Heart right ventricle (tissue), 16 donors: ENCODE results near the gene RECK. TPM values are rescaled to one million over a fixed set of nuclear protein-coding genes. Genes with fewer than 3 reads are reported as not detected.
"Not testable (repeated sequence)": the region's sequence is repeated elsewhere in the genome, so short reads cannot be mapped to it uniquely, and the experiment has no call there.

Source experiments
- ATAC-seq, 8 donors: fragments of 200-7000 bp; cut with Tn5 transposase; one replicate each; pipeline ENCODE4 v1.9.1; 2020; ENCODE audit warnings: mild to moderate bottlenecking in 8 of 8, moderate library complexity in 8 of 8, moderate number of reproducible peaks in 1 of 8
- DNase-seq, 2 donors: peaks; one replicate each; pipeline ENCODE4 v3.0.0-alpha.2; 2020
- H3K27ac ChIP-seq, 10 donors: fragments of 200-600 bp; sonication (generic) in 2 of 10; one replicate each; pipeline versions ENCODE4 v1.5.0 to v1.8.0; 2020 to 2022; ENCODE audit warnings: mild to moderate bottlenecking in 3 of 10
- H3K27me3 ChIP-seq, 7 donors: fragments of 200-600 bp; one replicate each; pipeline ENCODE4 v1.8.0; 2021 to 2022; ENCODE audit warnings: mild to moderate bottlenecking in 2 of 7
- H3K36me3 ChIP-seq, 9 donors: fragments of 200-600 bp; sonication (generic) in 1 of 9; one replicate each; pipeline versions ENCODE4 v1.5.0 to v1.8.0; 2020 to 2022; ENCODE audit warnings: mild to moderate bottlenecking in 2 of 9
- H3K4me1 ChIP-seq, 9 donors: fragments of 200-600 bp; sonication (generic) in 1 of 9; one replicate each; pipeline versions ENCODE4 v1.5.0 to v1.8.0; 2020 to 2022; ENCODE audit warnings: mild to moderate bottlenecking in 4 of 9
- H3K4me3 ChIP-seq, 10 donors: fragments of 200-600 bp; sonication (generic) in 2 of 10; one replicate each; pipeline versions ENCODE4 v1.5.0 to v1.8.0; 2020 to 2022; ENCODE audit warnings: mild to moderate bottlenecking in 7 of 10, moderate library complexity in 2 of 10
- H3K9me3 ChIP-seq, 11 donors: fragments of 200-600 bp in 10 of 11; sonication (generic) in 2 of 11; one replicate each; pipeline versions ENCODE4 v1.5.0 to v1.8.0; 2013 to 2022; ENCODE audit warnings: mild to moderate bottlenecking in 2 of 11, control low read depth in 1 of 11, moderate library complexity in 1 of 11
- CTCF ChIP-seq, 9 donors: fragments of 200-600 bp; sonication (generic) in 2 of 9; IDR thresholded peaks; one replicate each; pipeline versions ENCODE4 v1.5.0 to v1.8.0; 2021 to 2022; ENCODE audit warnings: antibody characterized with exemption in 9 of 9, mild to moderate bottlenecking in 5 of 9, moderate library complexity in 1 of 9
- WGBS, 2 donors: extraction: QIAGEN DNeasy Blood & Tissue Kit; methylation state at CpG; one replicate each; pipeline ENCODE4 v1.1.7; 2013; ENCODE audit warnings: inconsistent platforms in 1 of 2; 5-methylcytosine and 5-hydroxymethylcytosine counted together
- intact Hi-C, 10 donors: fragments of 100-400 bp; cut with DNase I; formaldehyde crosslinking; loops; one replicate each; pipeline versions ENCODE4 v1.11.1 to v1.14.2; 2022
- polyA plus RNA-seq, 2 donors: library from polyadenylated mRNA; stranded (reverse); fragments of 200-250 nt; gene quantifications; one replicate each; pipeline ENCODE4 v1.2.3, GENCODE V29; 2013
- total RNA-seq, 10 donors: library from RNA; stranded (reverse); fragmentation: NEBNext Ultra II Directional in 3 of 10; extraction: Animal tissue kit (Norgen Biotek cat#: 25700) in 3 of 10; gene quantifications; one replicate each; pipeline versions ENCODE4 v1.2.1 to v1.2.4, GENCODE V29; 2021 to 2023
- donor health status: Arrhythmogenic right ventricular cardiomyopathy.
- donor health status: ischemic (EF 13 %, LVEDD 7.1; RV severe dilation, severe dysfunction).
- donor health status: healthy with polysubstance abuse.
- donor health status: DM: no; HTN: yes; CAD: no.
- donor health status: DM: no; HTN: no; CAD: no.
- donor health status: ischemic (EF 25% LVEDD 6.9; RV normal size, moderate dysfunction).
- donor health status: ischemic (EF 25% LVEDD 5.7; RV mildly dilated, moderate dysfunction).
- donor health status: healthy.
- donor health status: DM: yes; HTN: yes; CAD: no.
- donor health status: Ischemic cardiomyopathy.
- donor health status: ischemic (EF 35%, LVEDD 5.7; RV mildly dilated, moderate dysfunction).
- donor health status: nonischemic (EF 11% LVEDD 7.7; RV severe dilation, severe dysfunction).
- donor health status: DM: yes; HTN: yes; CAD: no.
- donor health status: PGD.
- donor health status: ischemic (EF 29% LVEDD 5.4; RV normal size, mild dysfunction).
- donor health status: nonischemic (EF 23%, LVEDD 6.1; RV moderate dilation, normal function).

RECK gene
- total and polyA plus RNA-seq, 12 donors, result 2.9 to 5.8 (median 5.1) TPM

GRCh38 chr9:36126016-36126730 lies 89.5 kb downstream of the RECK start:
- Histone ChIP-seq H3K9me3 (no peaks in the 10 kb centered on the region), H3K4me3 (no peak overlapping the region), H3K4me1 (peaks cover 0 to 37% (median 0%) of the 10 kb centered on the region in 9 donors), H3K27me3 (no peaks in the 10 kb centered on the region), H3K36me3 (peaks cover 0 to 36% (median 0%) of the 10 kb centered on the region in 9 donors), H3K27ac (peak overlapping the region in 1 of 10 donors; percentile 21)
- DNase-seq, result no peak
- TF ChIP-seq CTCF (IDR thresholded peaks at IDR 0.05), result no peak
- intact Hi-C loops, result no loop called here
- ATAC-seq, result no peak
- WGBS, 2 donors, result 69 to 76% methylated on average over 7 of the region's 7 CpGs

GRCh38 chr9:36127652-36128244 lies 91.0 kb downstream of the RECK start:
- peaks cover 0 to 37% (median 0%) of the 10 kb centered on the region in 9 donors for H3K4me1 ChIP-seq
- H3K36me3 ChIP-seq, result peaks cover 0 to 20% (median 0%) of the 10 kb centered on the region in 9 donors
- H3K4me3 ChIP-seq, result no peak overlapping the region
- H3K27me3 ChIP-seq, result no peaks in the 10 kb centered on the region
- intact Hi-C loops, result no loop called here
- 78 to 82% methylated on average over 5 of the region's 5 CpGs for WGBS, 2 donors
- ATAC-seq (peak in 4 of 8 donors; percentile 49 to 69 (median 60)), DNase-seq (no peak)
- H3K27ac ChIP-seq, result peak overlapping the region in 1 of 10 donors; percentile 72
- H3K9me3 ChIP-seq, result no peaks in the 10 kb centered on the region
- no peak for TF ChIP-seq CTCF (IDR thresholded peaks at IDR 0.05)

- ATAC-seq (no peak), DNase-seq (no peak)
- Histone ChIP-seq H3K4me3 (no peak overlapping the region), H3K27me3 (no peaks in the 10 kb centered on the region), H3K27ac (peak overlapping the region in 1 of 10 donors; percentile 72), H3K9me3 (no peaks in the 10 kb centered on the region), H3K4me1 (peaks cover 0 to 37% (median 0%) of the 10 kb centered on the region in 9 donors), H3K36me3 (peaks cover 0 to 14% (median 0%) of the 10 kb centered on the region in 9 donors)
- intact Hi-C loops, result no loop called here
- WGBS, 2 donors, result 65 to 74% methylated on average over 8 of the region's 8 CpGs
- TF ChIP-seq CTCF (IDR thresholded peaks at IDR 0.05), result no peak
Observed at GRCh38 chr9:36128349-36128748, 91.6 kb downstream of the RECK start.

GRCh38 chr9:36129139-36129538 lies 92.4 kb downstream of the RECK start:
- DNase-seq, result no peak
- no peak for ATAC-seq
- no peak for TF ChIP-seq CTCF (IDR thresholded peaks at IDR 0.05)
- Histone ChIP-seq H3K9me3 (no peaks in the 10 kb centered on the region), H3K27me3 (no peaks in the 10 kb centered on the region), H3K27ac (peak overlapping the region in 1 of 10 donors; percentile 72), H3K4me3 (no peak overlapping the region), H3K4me1 (peaks cover 0 to 37% (median 0%) of the 10 kb centered on the region in 9 donors), H3K36me3 (peaks cover 0 to 11% (median 0%) of the 10 kb centered on the region in 9 donors)
- intact Hi-C loops, result no loop called here
- WGBS, 2 donors, result 91 to 92% methylated on average over 12 of the region's 12 CpGs

- Histone ChIP-seq H3K4me1 (peaks cover 0 to 41% (median 7%) of the 10 kb centered on the region in 9 donors), H3K27me3 (peaks cover 0 to 13% (median 0%) of the 10 kb centered on the region in 7 donors)
- H3K9me3 ChIP-seq, ATAC-seq, DNase-seq, H3K4me3 ChIP-seq, intact Hi-C loops, H3K27ac ChIP-seq, H3K36me3 ChIP-seq: not testable (repeated sequence)
- 95 to 97% methylated on average over 7 of the region's 7 CpGs for WGBS, 2 donors
Observed at GRCh38 chr9:36131666-36132065, 95.0 kb downstream of the RECK start.
